Panc1 (cell line): ENCODE measurements around the gene F13A1. TPM values are rescaled to one million over a fixed set of nuclear protein-coding genes. Genes with fewer than 3 reads are reported as not detected.

Experiments used
- ATAC-seq: fragments of 200-7000 bp; cut with Tn5 transposase; 2 replicates; pipeline ENCODE4 v1.9.1; 2020; ENCODE audit warnings: mild to moderate bottlenecking, moderate library complexity
- BruUV-seq: library from RNA; stranded (reverse); fragments of 400-500 nt; replicated peaks from 2 replicates; lab custom pipeline; 2021; lab: Mats Ljungman, UMichigan
- CTCF ChIA-PET: fragments of 300-600 bp; sonication (Branson Sonifier 250); formaldehyde crosslinking; loops from one replicate; lab custom pipeline; 2022; ENCODE audit warnings: antibody characterized with exemption; lab: Charles Lee
- POLR2A ChIA-PET: fragments of 300-600 bp; sonication (Branson Sonifier 250); formaldehyde crosslinking; loops from one replicate; lab custom pipeline; 2022; ENCODE audit warnings: antibody characterized with exemption; lab: Charles Lee
- DNase-seq: peaks from one replicate; pipeline ENCODE4 v3.0.0-alpha.2; 2010; ENCODE audit warnings: low read depth, low spot score
- H3K27ac ChIP-seq: 2 replicates; pipeline ENCODE4 v1.5.1; 2011; ENCODE audit warnings: mild to moderate bottlenecking, low read length, inconsistent platforms
- H3K27me3 ChIP-seq: fragments of 200-500 bp; sonication (Bioruptor generic); 2 replicates; pipeline ENCODE4 v1.6.0; 2014; ENCODE audit warnings: low read length, inconsistent platforms; ENCODE audit not compliant: control insufficient read depth, insufficient read depth
- H3K36me3 ChIP-seq: fragments of 200-500 bp; sonication (Bioruptor generic); 2 replicates; pipeline ENCODE4 v1.5.1; 2014; ENCODE audit warnings: inconsistent platforms, mild to moderate bottlenecking, low read length, moderate library complexity; ENCODE audit not compliant: control insufficient read depth, insufficient read depth
- H3K4me1 ChIP-seq: 2 replicates; pipeline ENCODE4 v1.5.1; 2011; ENCODE audit warnings: inconsistent platforms, mild to moderate bottlenecking, low read length, moderate library complexity; ENCODE audit not compliant: control insufficient read depth, insufficient read depth
- H3K4me3 ChIP-seq, 2 experiments: 2 replicates each; pipeline ENCODE4 v1.5.1; 2011 to 2012; ENCODE audit warnings: low read depth in 2 of 2, low read length in 2 of 2, mild to moderate bottlenecking in 2 of 2, inconsistent platforms in 1 of 2, moderate library complexity in 1 of 2
- H3K9me3 ChIP-seq: fragments of 200-500 bp; sonication (Bioruptor generic); 2 replicates; pipeline ENCODE4 v1.5.1; 2014; ENCODE audit warnings: low read depth, mild to moderate bottlenecking, inconsistent platforms, low read length, moderate library complexity; ENCODE audit not compliant: control insufficient read depth, insufficient read depth
- POLR2AphosphoS5 ChIP-seq: IDR thresholded peaks from 2 replicates; pipeline ENCODE4 v1.6.1; 2012; ENCODE audit warnings: mild to moderate bottlenecking, low read depth, low read length, moderate library complexity
- SIN3A ChIP-seq: IDR thresholded peaks from 2 replicates; pipeline ENCODE4 v1.6.1; 2012; ENCODE audit warnings: low read depth, mild to moderate bottlenecking, low read length, moderate library complexity, borderline replicate concordance; ENCODE audit not compliant: insufficient read depth
- TCF7L2 ChIP-seq: IDR thresholded peaks from 2 replicates; pipeline ENCODE4 v1.6.1; 2011; ENCODE audit warnings: mild to moderate bottlenecking, low read depth, low read length, inconsistent platforms
- in situ Hi-C: cut with HindIII; loops from 2 replicates; pipeline ENCODE4 v1.10.0; 2016; ENCODE audit warnings: low sequenced_read_pairs, low pct_unique_long_range_greater_than_20kb
- intact Hi-C: fragments of 100-400 bp; cut with micrococcal nuclease; formaldehyde crosslinking; loops from one replicate; pipeline ENCODE4 v1.10.0; 2022; ENCODE audit not compliant: unreplicated experiment
- microRNA-seq: library from miRNA; unstranded; fragments of <30 nt; microRNA quantifications from one replicate; pipeline ENCODE4 v1.1.0, GENCODE V29; 2020; ENCODE audit not compliant: unreplicated experiment
- total RNA-seq: library from RNA; stranded (reverse); gene quantifications from one replicate; pipeline ENCODE4 v1.2.1, GENCODE V29; 2021; ENCODE audit not compliant: unreplicated experiment
- TF ChIP-seq, protein P1 (sequence below), 2 experiments: IDR thresholded peaks; 2 replicates each; pipeline ENCODE4 v1.6.1; 2011 to 2012; ENCODE audit warnings: low read depth in 2 of 2, control low read depth in 1 of 2, low read length in 1 of 2, mild to moderate bottlenecking in 1 of 2, moderate library complexity in 1 of 2; ENCODE audit not compliant: insufficient read depth in 1 of 2
- TF ChIP-seq, protein P2 (sequence below): fragments of 450-650 bp; IDR thresholded peaks from 2 replicates; pipeline ENCODE4 v1.5.1; 2017; ENCODE audit warnings: mild to moderate bottlenecking

F13A1 gene
- total RNA-seq, 1 experiment from 2014 or later, result 0.26 TPM

DNA sequence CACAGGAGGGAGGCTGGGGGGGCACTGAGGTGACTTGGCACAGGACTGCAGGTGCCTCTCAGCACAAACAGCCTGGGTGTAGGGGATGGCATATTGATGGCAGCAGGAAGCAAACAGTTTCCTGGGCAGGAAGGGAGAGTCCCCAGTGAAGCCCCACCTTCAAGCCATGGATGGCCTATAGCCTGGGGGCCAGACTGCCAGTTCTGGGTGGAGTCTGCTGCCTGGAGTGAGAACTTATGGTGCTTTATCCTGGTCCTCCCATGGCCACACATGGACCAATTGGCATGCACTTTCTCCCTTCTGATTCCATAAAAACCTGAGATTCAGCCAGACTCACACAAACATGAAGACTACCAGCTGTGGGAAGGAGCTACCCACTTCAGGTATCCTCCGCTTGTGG, 198.5 kb downstream of the F13A1 start:
- no TSS peak for BruUV-seq
- intact Hi-C loops (no loop called here), in situ Hi-C loops (no loop called here)
- CTCF ChIA-PET, result no interaction called here
- no peak overlapping the region for H3K4me3 ChIP-seq
- H3K27me3 ChIP-seq, result no peaks in the 10 kb centered on the region
- DNase-seq, result no peak
- no peak for ATAC-seq
- TF ChIP-seq, protein P1, sequence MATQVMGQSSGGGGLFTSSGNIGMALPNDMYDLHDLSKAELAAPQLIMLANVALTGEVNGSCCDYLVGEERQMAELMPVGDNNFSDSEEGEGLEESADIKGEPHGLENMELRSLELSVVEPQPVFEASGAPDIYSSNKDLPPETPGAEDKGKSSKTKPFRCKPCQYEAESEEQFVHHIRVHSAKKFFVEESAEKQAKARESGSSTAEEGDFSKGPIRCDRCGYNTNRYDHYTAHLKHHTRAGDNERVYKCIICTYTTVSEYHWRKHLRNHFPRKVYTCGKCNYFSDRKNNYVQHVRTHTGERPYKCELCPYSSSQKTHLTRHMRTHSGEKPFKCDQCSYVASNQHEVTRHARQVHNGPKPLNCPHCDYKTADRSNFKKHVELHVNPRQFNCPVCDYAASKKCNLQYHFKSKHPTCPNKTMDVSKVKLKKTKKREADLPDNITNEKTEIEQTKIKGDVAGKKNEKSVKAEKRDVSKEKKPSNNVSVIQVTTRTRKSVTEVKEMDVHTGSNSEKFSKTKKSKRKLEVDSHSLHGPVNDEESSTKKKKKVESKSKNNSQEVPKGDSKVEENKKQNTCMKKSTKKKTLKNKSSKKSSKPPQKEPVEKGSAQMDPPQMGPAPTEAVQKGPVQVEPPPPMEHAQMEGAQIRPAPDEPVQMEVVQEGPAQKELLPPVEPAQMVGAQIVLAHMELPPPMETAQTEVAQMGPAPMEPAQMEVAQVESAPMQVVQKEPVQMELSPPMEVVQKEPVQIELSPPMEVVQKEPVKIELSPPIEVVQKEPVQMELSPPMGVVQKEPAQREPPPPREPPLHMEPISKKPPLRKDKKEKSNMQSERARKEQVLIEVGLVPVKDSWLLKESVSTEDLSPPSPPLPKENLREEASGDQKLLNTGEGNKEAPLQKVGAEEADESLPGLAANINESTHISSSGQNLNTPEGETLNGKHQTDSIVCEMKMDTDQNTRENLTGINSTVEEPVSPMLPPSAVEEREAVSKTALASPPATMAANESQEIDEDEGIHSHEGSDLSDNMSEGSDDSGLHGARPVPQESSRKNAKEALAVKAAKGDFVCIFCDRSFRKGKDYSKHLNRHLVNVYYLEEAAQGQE (IDR thresholded peaks at IDR 0.05; ENCODE audit: insufficient read depth in 1 of 2, low read depth in 2 of 2, low read length in 1 of 2), result no peak
- TF ChIP-seq TCF7L2 (no peak), POLR2AphosphoS5 (no peak)
- H3K9me3 ChIP-seq, result no peaks in the 10 kb centered on the region
- H3K27ac ChIP-seq, result no peak overlapping the region
- POLR2A ChIA-PET, result no interaction called here
- no peaks in the 10 kb centered on the region for H3K36me3 ChIP-seq
- no peaks in the 10 kb centered on the region for H3K4me1 ChIP-seq

DNA sequence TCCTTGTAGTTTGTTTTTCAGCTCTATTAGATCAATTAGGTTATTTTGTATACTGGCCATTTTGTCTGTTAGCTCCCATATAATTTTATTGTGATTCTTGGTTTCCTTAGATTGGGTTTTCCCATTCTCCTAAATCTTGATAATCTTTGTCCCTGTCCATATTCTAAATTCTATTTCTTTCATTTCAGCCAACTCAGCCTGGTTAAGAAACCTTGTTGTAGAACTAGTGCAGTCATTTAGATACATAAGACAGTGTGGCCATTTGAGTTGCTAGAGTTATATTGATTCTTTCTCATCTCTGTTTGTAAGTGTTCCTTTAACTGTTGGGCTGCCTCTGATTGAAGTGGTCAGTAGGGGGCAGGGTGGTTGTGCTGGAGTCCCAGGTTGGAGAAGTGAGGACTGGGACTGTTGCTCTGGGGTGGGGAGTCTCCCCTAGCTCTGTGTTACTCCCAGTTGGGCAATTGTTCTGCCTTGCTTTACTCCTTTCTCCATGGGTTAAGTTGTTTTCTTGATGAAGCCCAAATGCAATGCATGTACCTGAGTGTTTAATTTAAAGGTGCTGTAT, 214.9 kb downstream of the F13A1 start:
- intact Hi-C loops (no loop called here), in situ Hi-C loops (no loop called here)
- Histone ChIP-seq H3K36me3 (no peaks in the 10 kb centered on the region), H3K27ac (no peak overlapping the region), H3K9me3 (no peaks in the 10 kb centered on the region), H3K4me3 (no peak overlapping the region), H3K4me1 (no peaks in the 10 kb centered on the region), H3K27me3 (no peaks in the 10 kb centered on the region)
- ATAC-seq (no peak), DNase-seq (peak; percentile 2)
- TF ChIP-seq, protein P1 (IDR thresholded peaks at IDR 0.05; ENCODE audit: insufficient read depth in 1 of 2, low read depth in 2 of 2, low read length in 1 of 2), result no peak
- TF ChIP-seq POLR2AphosphoS5, result no peak
- TF ChIP-seq TCF7L2, result no peak
- no peak for TF ChIP-seq SIN3A
- TF ChIP-seq, protein P2, sequence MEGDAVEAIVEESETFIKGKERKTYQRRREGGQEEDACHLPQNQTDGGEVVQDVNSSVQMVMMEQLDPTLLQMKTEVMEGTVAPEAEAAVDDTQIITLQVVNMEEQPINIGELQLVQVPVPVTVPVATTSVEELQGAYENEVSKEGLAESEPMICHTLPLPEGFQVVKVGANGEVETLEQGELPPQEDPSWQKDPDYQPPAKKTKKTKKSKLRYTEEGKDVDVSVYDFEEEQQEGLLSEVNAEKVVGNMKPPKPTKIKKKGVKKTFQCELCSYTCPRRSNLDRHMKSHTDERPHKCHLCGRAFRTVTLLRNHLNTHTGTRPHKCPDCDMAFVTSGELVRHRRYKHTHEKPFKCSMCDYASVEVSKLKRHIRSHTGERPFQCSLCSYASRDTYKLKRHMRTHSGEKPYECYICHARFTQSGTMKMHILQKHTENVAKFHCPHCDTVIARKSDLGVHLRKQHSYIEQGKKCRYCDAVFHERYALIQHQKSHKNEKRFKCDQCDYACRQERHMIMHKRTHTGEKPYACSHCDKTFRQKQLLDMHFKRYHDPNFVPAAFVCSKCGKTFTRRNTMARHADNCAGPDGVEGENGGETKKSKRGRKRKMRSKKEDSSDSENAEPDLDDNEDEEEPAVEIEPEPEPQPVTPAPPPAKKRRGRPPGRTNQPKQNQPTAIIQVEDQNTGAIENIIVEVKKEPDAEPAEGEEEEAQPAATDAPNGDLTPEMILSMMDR, result no peak; the same call in 1 of the 2 replicates
- ChIA-PET POLR2A (no interaction called here), CTCF (no interaction called here)
- no TSS peak for BruUV-seq

Small RNA genes within 50 kb of the gene (microRNA-seq; reads per million reads assigned to microRNA genes)
- gene MIR5683 (not detected), gene MIR7853 (not detected)
